OCI-LY1 (cell line): ENCODE results near the gene ADIRF.

Experiments used
- CTCF ChIP-seq: fragments of 200-600 bp; sonication (generic), shearing (Covaris generic); IDR thresholded peaks from 2 replicates; pipeline ENCODE4 v1.5.1; 2017; ENCODE audit warnings: mild to moderate bottlenecking, antibody characterized with exemption, low read length, moderate library complexity, mixed read lengths
- EZH2 ChIP-seq: fragments of 200-600 bp; sonication (generic), shearing (Covaris generic); IDR thresholded peaks from 2 replicates; pipeline ENCODE4 v1.8.0; 2017; ENCODE audit warnings: borderline replicate concordance, mixed run types, mild to moderate bottlenecking, antibody characterized with exemption, low read length, moderate library complexity, mixed read lengths

- TF ChIP-seq EZH2 (no peak), CTCF (no peak)
These were observed 4.9 kb upstream of the ADIRF start for GRCh38 chr10:86963341-86963919.
